Measurements from ENCODE around the gene KCNAB1. TPM values are rescaled to one million over a fixed set of nuclear protein-coding genes. Genes with fewer than 3 reads are reported as not detected.

KCNAB1 gene
- total RNA-seq, 4 donors from 2014 or later = 0.38 to 1.5 (median 0.49) TPM

GRCh38 chr3:156311431-156311830 is 191.1 kb downstream of the KCNAB1 start:
- Histone ChIP-seq H3K4me3 (no peak overlapping the region), H3K4me1 (no peaks in the 10 kb centered on the region), H3K9me3 (no peaks in the 10 kb centered on the region), H3K27me3 (no peaks in the 10 kb centered on the region), H3K36me3 (no peaks in the 10 kb centered on the region), H3K27ac (no peak overlapping the region)
- DNase-seq (ENCODE audit: low spot score in 2 of 2) = no peak
- TF ChIP-seq POLR2AphosphoS5 (IDR thresholded peaks at IDR 0.05) (no peak), POLR2A (IDR thresholded peaks at IDR 0.05) (no peak), CTCF (IDR thresholded peaks at IDR 0.05) (no peak), EP300 (IDR thresholded peaks at IDR 0.05) (no peak)
- WGBS = 92% methylated on average over 4 of the region's 4 CpGs

- no peak for DNase-seq (ENCODE audit: low spot score in 2 of 2)
- Histone ChIP-seq H3K4me3 (no peak overlapping the region), H3K27ac (no peak overlapping the region), H3K9me3 (no peaks in the 10 kb centered on the region), H3K36me3 (no peaks in the 10 kb centered on the region), H3K27me3 (no peaks in the 10 kb centered on the region), H3K4me1 (no peaks in the 10 kb centered on the region)
- 91% methylated on average over 5 of the region's 5 CpGs for WGBS
- TF ChIP-seq POLR2AphosphoS5 (IDR thresholded peaks at IDR 0.05) (no peak), POLR2A (IDR thresholded peaks at IDR 0.05) (no peak), EP300 (IDR thresholded peaks at IDR 0.05) (no peak), CTCF (IDR thresholded peaks at IDR 0.05) (no peak)
These were observed 191.6 kb downstream of the KCNAB1 start for GRCh38 chr3:156311930-156312329.

GRCh38 chr3:156316076-156316475 is 195.7 kb downstream of the KCNAB1 start:
- Histone ChIP-seq H3K27me3 (no peaks in the 10 kb centered on the region), H3K4me1 (no peaks in the 10 kb centered on the region), H3K4me3 (no peak overlapping the region), H3K27ac (no peak overlapping the region), H3K9me3 (no peaks in the 10 kb centered on the region), H3K36me3 (no peaks in the 10 kb centered on the region)
- TF ChIP-seq CTCF (IDR thresholded peaks at IDR 0.05) (no peak), POLR2A (IDR thresholded peaks at IDR 0.05) (no peak), POLR2AphosphoS5 (IDR thresholded peaks at IDR 0.05) (no peak), EP300 (IDR thresholded peaks at IDR 0.05) (no peak)
- no peak for DNase-seq (ENCODE audit: low spot score in 2 of 2)
- WGBS = 94% methylated on average over 1 of the region's 1 CpG

GRCh38 chr3:156317462-156318074 is 197.2 kb downstream of the KCNAB1 start:
- H3K9me3 ChIP-seq = no peaks in the 10 kb centered on the region
- no peaks in the 10 kb centered on the region for H3K27me3 ChIP-seq
- no peaks in the 10 kb centered on the region for H3K36me3 ChIP-seq
- H3K27ac ChIP-seq = no peak overlapping the region
- H3K4me3 ChIP-seq = no peak overlapping the region
- WGBS = 27% methylated on average over 4 of the region's 4 CpGs
- TF ChIP-seq POLR2A (IDR thresholded peaks at IDR 0.05) (no peak), CTCF (IDR thresholded peaks at IDR 0.05) (no peak), EP300 (IDR thresholded peaks at IDR 0.05) (no peak), POLR2AphosphoS5 (IDR thresholded peaks at IDR 0.05) (no peak)
- no peaks in the 10 kb centered on the region for H3K4me1 ChIP-seq
- no peak for DNase-seq (ENCODE audit: low spot score in 2 of 2)

- H3K9me3 ChIP-seq = no peaks in the 10 kb centered on the region
- H3K4me1 ChIP-seq = no peaks in the 10 kb centered on the region
- DNase-seq (ENCODE audit: low spot score in 2 of 2) = no peak
- no peak overlapping the region for H3K4me3 ChIP-seq
- no peaks in the 10 kb centered on the region for H3K36me3 ChIP-seq
- no peak for TF ChIP-seq POLR2A (IDR thresholded peaks at IDR 0.05)
- no peak for TF ChIP-seq POLR2AphosphoS5 (IDR thresholded peaks at IDR 0.05)
- TF ChIP-seq EP300 (IDR thresholded peaks at IDR 0.05) = no peak
- TF ChIP-seq CTCF (IDR thresholded peaks at IDR 0.05) = no peak
- no peaks in the 10 kb centered on the region for H3K27me3 ChIP-seq
- 70% methylated on average over 4 of the region's 4 CpGs for WGBS
- no peak overlapping the region for H3K27ac ChIP-seq
These were observed 201.6 kb downstream of the KCNAB1 start for GRCh38 chr3:156321945-156322344.

All from suprapubic skin (tissue), 4 donors.